Esophagus squamous epithelium (tissue), 5 donors: ENCODE data around the gene TWF1. TPM values are rescaled to one million over a fixed set of nuclear protein-coding genes. Genes with fewer than 3 reads are reported as not detected.
"Not testable (repeated sequence)": the region's sequence is repeated elsewhere in the genome, so short reads cannot be mapped to it uniquely, and the experiment has no call there.

ENCODE experiments used
- DNase-seq: peaks from one replicate; lab custom pipeline; 2025; lab: John Stamatoyannopoulos, UW
- H3K27ac ChIP-seq, 4 donors: fragments of 200-600 bp; sonication (generic); one replicate each; pipeline ENCODE4 v1.5.1; 2016 to 2019; ENCODE audit warnings: mild to moderate bottlenecking in 1 of 4
- H3K27me3 ChIP-seq, 4 donors: fragments of 200-600 bp; sonication (generic); 1 replicate in 3 of 4; 2 replicates in 1 of 4; pipeline versions ENCODE4 v1.5.1 to v1.6.0; 2017 to 2021; ENCODE audit warnings: antibody characterized with exemption in 1 of 4
- H3K36me3 ChIP-seq, 3 donors: fragments of 200-600 bp; sonication (generic); one replicate each; pipeline ENCODE4 v1.5.1; 2016 to 2019
- H3K4me1 ChIP-seq, 3 donors: fragments of 200-600 bp; sonication (generic); one replicate each; pipeline ENCODE4 v1.5.1; 2017 to 2019
- H3K4me3 ChIP-seq, 4 donors: fragments of 200-600 bp; sonication (generic); 1 replicate in 3 of 4; 2 replicates in 1 of 4; pipeline ENCODE4 v1.5.1; 2016 to 2019; ENCODE audit warnings: mild to moderate bottlenecking in 2 of 4, moderate library complexity in 1 of 4
- H3K9me3 ChIP-seq, 3 donors: fragments of 200-600 bp; sonication (generic); one replicate each; pipeline ENCODE4 v1.5.1; 2016 to 2019
- CTCF ChIP-seq, 6 experiments: fragments of 450-650 bp in 4 of 6; fragments of 200-600 bp in 2 of 6; sonication (generic) in 2 of 6; IDR thresholded peaks; one replicate each; pipeline ENCODE4 v1.5.1; 2016 to 2019; ENCODE audit warnings: antibody characterized with exemption in 6 of 6, mild to moderate bottlenecking in 4 of 6, moderate library complexity in 4 of 6
- POLR2A ChIP-seq, 4 donors: fragments of 450-650 bp; IDR thresholded peaks; one replicate each; pipeline ENCODE4 v1.6.1; 2017; ENCODE audit warnings: antibody characterized with exemption in 4 of 4, mild to moderate bottlenecking in 4 of 4, moderate library complexity in 3 of 4
- WGBS, 2 donors: methylation state at CpG; one replicate each; pipeline ENCODE4 v1.1.5; 2018; 5-methylcytosine and 5-hydroxymethylcytosine counted together
- intact Hi-C: fragments of 100-400 bp; cut with DNase I; formaldehyde crosslinking; loops from one replicate; pipeline ENCODE4 v1.15.0; 2022
- total RNA-seq, 4 donors: library from RNA; depleted of rRNA; stranded (reverse); fragments of >200 nt; gene quantifications; one replicate each; pipeline ENCODE4 v1.1.0, GENCODE V29; 2016
- donor health status: DM: yes; HTN: yes; CAD: no.

TWF1 gene
- 100 to 1,000 TPM; 112 to 230 (median 194) TPM for total RNA-seq

- H3K27ac ChIP-seq, result peak within 1 kb of the TSS; percentile 91 to 99 (median 96)
- 0 to 1% methylated on average over 10 to 15 of the region's 89 CpGs for WGBS, 2 donors
- peak within 1 kb of the TSS; percentile 79 to 94 (median 90) for H3K4me3 ChIP-seq
- no peaks in the 10 kb centered on the region for H3K27me3 ChIP-seq
- DNase-seq, result peak; percentile 45
- TF ChIP-seq CTCF (IDR thresholded peaks at IDR 0.05) (peak in 4 of 6 experiments; percentile 8 to 39 (median 26)), POLR2A (IDR thresholded peaks at IDR 0.05) (peak in 3 of 4 donors; percentile 62 to 90 (median 88))
- H3K9me3 ChIP-seq, result no peaks in the 10 kb centered on the region
- H3K4me1 ChIP-seq, result peaks cover 0 to 50% (median 18%) of the 10 kb centered on the region in 3 donors
- intact Hi-C loops, result no loop called here
- peaks cover 0 to 24% (median 9%) of the 10 kb centered on the region in 3 donors for H3K36me3 ChIP-seq
Measured at GRCh38 chr12:43805860-43806736, at the start of gene TWF1. TSS of gene TWF1 (minus strand) at chr12:43806317. CDS start at chr12:43806245, 72 bp downstream.

- intact Hi-C loops, result no loop called here
Measured at GRCh38 chr12:43852744-43853143, 46.6 kb upstream of the TWF1 start.

GRCh38 chr12:43848786-43849185, 42.7 kb upstream of the TWF1 start:
- intact Hi-C loops, result no loop called here
- H3K4me1 ChIP-seq, result peaks cover 0 to 24% (median 0%) of the 10 kb centered on the region in 3 donors
- 83 to 86% methylated on average over 3 of the region's 3 CpGs for WGBS, 2 donors
- DNase-seq, result no peak
- peaks cover 0 to 13% (median 0%) of the 10 kb centered on the region in 3 donors for H3K36me3 ChIP-seq
- peak overlapping the region in 1 of 4 donors; percentile 69 for H3K27ac ChIP-seq
- H3K4me3 ChIP-seq, result no peak overlapping the region
- H3K27me3 ChIP-seq, result no peaks in the 10 kb centered on the region
- peaks cover 0 to 7% (median 0%) of the 10 kb centered on the region in 3 donors for H3K9me3 ChIP-seq
- TF ChIP-seq POLR2A (IDR thresholded peaks at IDR 0.05) (no peak), CTCF (IDR thresholded peaks at IDR 0.05) (no peak)

More at GRCh38 chr12:43852744-43853143, 46.6 kb upstream of the TWF1 start:
- Histone ChIP-seq H3K4me3 (no peak overlapping the region), H3K27me3 (no peaks in the 10 kb centered on the region), H3K27ac (peak overlapping the region in 1 of 4 donors; percentile 27), H3K9me3 (peaks cover 0 to 7% (median 0%) of the 10 kb centered on the region in 3 donors), H3K36me3 (peaks cover 0 to 6% (median 0%) of the 10 kb centered on the region in 3 donors), H3K4me1 (peaks cover 0 to 15% (median 0%) of the 10 kb centered on the region in 3 donors)
- TF ChIP-seq CTCF (IDR thresholded peaks at IDR 0.05) (no peak), POLR2A (IDR thresholded peaks at IDR 0.05) (no peak)
- DNase-seq, result no peak
- WGBS, 2 donors, result 79 to 83% methylated on average over 1 of the region's 1 CpG

GRCh38 chr12:43848226-43848507, 42.0 kb upstream of the TWF1 start:
- TF ChIP-seq CTCF (IDR thresholded peaks at IDR 0.05) (no peak), POLR2A (IDR thresholded peaks at IDR 0.05) (no peak)
- Histone ChIP-seq H3K4me1 (peaks cover 0 to 24% (median 0%) of the 10 kb centered on the region in 3 donors), H3K4me3 (no peak overlapping the region), H3K27ac (peak overlapping the region in 3 of 4 donors; percentile 45 to 69 (median 58)), H3K36me3 (peaks cover 0 to 13% (median 0%) of the 10 kb centered on the region in 3 donors), H3K9me3 (peaks cover 0 to 7% (median 0%) of the 10 kb centered on the region in 3 donors), H3K27me3 (no peaks in the 10 kb centered on the region)
- intact Hi-C loops, result no loop called here
- no peak for DNase-seq
- 79 to 91% methylated on average over 4 of the region's 4 CpGs for WGBS, 2 donors

GRCh38 chr12:43847425-43848225, 41.5 kb upstream of the TWF1 start:
- WGBS, 2 donors, result 69 to 98% methylated on average over 4 of the region's 4 CpGs
- Histone ChIP-seq H3K4me1 (peaks cover 0 to 24% (median 0%) of the 10 kb centered on the region in 3 donors), H3K27ac (peak overlapping the region; percentile 34 to 69 (median 64)), H3K36me3 (peaks cover 0 to 13% (median 0%) of the 10 kb centered on the region in 3 donors)
- intact Hi-C loops, DNase-seq, H3K4me3 ChIP-seq, H3K27me3 ChIP-seq, H3K9me3 ChIP-seq: not testable (repeated sequence)
